Gastroesophageal sphincter (tissue), 4 donors: Measurements from ENCODE around the gene TADA2B. TPM values are rescaled to one million over a fixed set of nuclear protein-coding genes. Genes with fewer than 3 reads are reported as not detected.
A peak's percentile ranks its signal among the peaks of the same experiment; 100 is the strongest.

ENCODE experiments used
- ATAC-seq: fragments of 150-250 bp; one replicate; pipeline ENCODE4 v1.9.1; 2016; ENCODE audit warnings: mild to moderate bottlenecking, moderate library complexity
- H3K27ac ChIP-seq, 4 donors: fragments of 200-600 bp; sonication (generic) in 3 of 4; 1 replicate in 3 of 4; 2 replicates in 1 of 4; pipeline ENCODE4 v1.5.1; 2016 to 2019
- H3K27me3 ChIP-seq: fragments of 200-600 bp; sonication (generic); one replicate; pipeline ENCODE4 v1.5.1; 2019
- H3K36me3 ChIP-seq, 2 donors: fragments of 200-600 bp; sonication (generic); one replicate each; pipeline ENCODE4 v1.5.1; 2019; ENCODE audit warnings: control low read depth in 1 of 2
- H3K4me1 ChIP-seq, 3 donors: fragments of 200-600 bp; sonication (generic); 1 replicate in 2 of 3; 2 replicates in 1 of 3; pipeline ENCODE4 v1.5.1; 2016 to 2019; ENCODE audit warnings: control low read depth in 2 of 3
- H3K4me3 ChIP-seq, 2 donors: fragments of 200-600 bp; sonication (generic); one replicate each; pipeline ENCODE4 v1.5.1; 2019; ENCODE audit warnings: mild to moderate bottlenecking in 1 of 2, moderate library complexity in 1 of 2
- H3K9me3 ChIP-seq, 3 donors: fragments of 200-600 bp; sonication (generic); one replicate each; pipeline ENCODE4 v1.5.1; 2017 to 2019; ENCODE audit warnings: control low read depth in 2 of 3
- EP300 ChIP-seq: sonication (generic); formaldehyde crosslinking; IDR thresholded peaks from one replicate; pipeline ENCODE4 v1.6.1; 2017; ENCODE audit warnings: antibody characterized with exemption, mild to moderate bottlenecking
- POLR2A ChIP-seq, 2 donors: fragments of 450-650 bp; IDR thresholded peaks; one replicate each; pipeline ENCODE4 v1.6.1; 2017; ENCODE audit warnings: antibody characterized with exemption in 2 of 2, mild to moderate bottlenecking in 2 of 2, moderate library complexity in 1 of 2
- POLR2AphosphoS5 ChIP-seq: sonication (generic); formaldehyde crosslinking; IDR thresholded peaks from one replicate; pipeline ENCODE4 v1.6.1; 2017; ENCODE audit warnings: antibody characterized with exemption
- WGBS, 2 donors: methylation state at CpG; one replicate each; pipeline ENCODE4 v1.1.5; 2018; ENCODE audit warnings: low coverage in 1 of 2; 5-methylcytosine and 5-hydroxymethylcytosine counted together
- total RNA-seq, 4 donors: library from RNA; depleted of rRNA; stranded (reverse); fragments of >200 nt; gene quantifications; one replicate each; pipeline ENCODE4 v1.1.0, GENCODE V29; 2016
- TF ChIP-seq, protein P1 (sequence below), 4 experiments: fragments of 200-600 bp in 2 of 4; fragments of 450-650 bp in 2 of 4; sonication (generic) in 1 of 4; IDR thresholded peaks; one replicate each; pipeline ENCODE4 v1.5.1; 2017 to 2019; ENCODE audit warnings: antibody characterized with exemption in 4 of 4, mild to moderate bottlenecking in 2 of 4, moderate library complexity in 2 of 4

The TADA2B gene
- total RNA-seq = 10 to 100 TPM; 20.5 to 37.3 (median 28.1) TPM

GRCh38 chr4:7043284-7044136 lies at the start of gene TADA2B:
TSS of gene TADA2B (plus strand) at chr4:7043372. CDS start at chr4:7043580, 208 bp downstream.
- peak; percentile 19 for ATAC-seq
- no peaks in the 10 kb centered on the region for H3K9me3 ChIP-seq
- H3K4me3 ChIP-seq = peak within 1 kb of the TSS; percentile 70 to 88
- WGBS, 2 donors = no CpG with 5 or more reads among the region's 119 CpGs
- H3K4me1 ChIP-seq = peaks cover 0 to 58% (median 29%) of the 10 kb centered on the region in 3 donors
- H3K36me3 ChIP-seq = no peaks in the 10 kb centered on the region
- TF ChIP-seq POLR2A (IDR thresholded peaks at IDR 0.05) = peak; percentile 3 to 6
- no peak for TF ChIP-seq EP300
- TF ChIP-seq, protein P1, sequence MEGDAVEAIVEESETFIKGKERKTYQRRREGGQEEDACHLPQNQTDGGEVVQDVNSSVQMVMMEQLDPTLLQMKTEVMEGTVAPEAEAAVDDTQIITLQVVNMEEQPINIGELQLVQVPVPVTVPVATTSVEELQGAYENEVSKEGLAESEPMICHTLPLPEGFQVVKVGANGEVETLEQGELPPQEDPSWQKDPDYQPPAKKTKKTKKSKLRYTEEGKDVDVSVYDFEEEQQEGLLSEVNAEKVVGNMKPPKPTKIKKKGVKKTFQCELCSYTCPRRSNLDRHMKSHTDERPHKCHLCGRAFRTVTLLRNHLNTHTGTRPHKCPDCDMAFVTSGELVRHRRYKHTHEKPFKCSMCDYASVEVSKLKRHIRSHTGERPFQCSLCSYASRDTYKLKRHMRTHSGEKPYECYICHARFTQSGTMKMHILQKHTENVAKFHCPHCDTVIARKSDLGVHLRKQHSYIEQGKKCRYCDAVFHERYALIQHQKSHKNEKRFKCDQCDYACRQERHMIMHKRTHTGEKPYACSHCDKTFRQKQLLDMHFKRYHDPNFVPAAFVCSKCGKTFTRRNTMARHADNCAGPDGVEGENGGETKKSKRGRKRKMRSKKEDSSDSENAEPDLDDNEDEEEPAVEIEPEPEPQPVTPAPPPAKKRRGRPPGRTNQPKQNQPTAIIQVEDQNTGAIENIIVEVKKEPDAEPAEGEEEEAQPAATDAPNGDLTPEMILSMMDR (IDR thresholded peaks at IDR 0.05) = peak in 1 of 4 experiments; percentile 8
- H3K27me3 ChIP-seq = no peaks in the 10 kb centered on the region
- peak within 1 kb of the TSS; percentile 62 to 94 (median 91) for H3K27ac ChIP-seq

GRCh38 chr4:6996481-6996880 lies 46.7 kb upstream of the TADA2B start:
- no peaks in the 10 kb centered on the region for H3K9me3 ChIP-seq
- H3K4me1 ChIP-seq = peaks cover 0 to 14% (median 7%) of the 10 kb centered on the region in 3 donors
- H3K4me3 ChIP-seq = no peak overlapping the region
- H3K27ac ChIP-seq = no peak overlapping the region
- WGBS, 2 donors = 88 to 91% methylated on average over 7 to 9 of the region's 12 CpGs
- TF ChIP-seq EP300 (no peak), POLR2A (IDR thresholded peaks at IDR 0.05) (no peak), POLR2AphosphoS5 (no peak)
- TF ChIP-seq, protein P1 (IDR thresholded peaks at IDR 0.05) = no peak
- H3K27me3 ChIP-seq = no peaks in the 10 kb centered on the region
- no peak for ATAC-seq
- peaks cover 0 to 83% of the 10 kb centered on the region in 2 donors for H3K36me3 ChIP-seq

GRCh38 chr4:6999172-7000086 lies 43.7 kb upstream of the TADA2B start:
- peaks cover 0 to 100% of the 10 kb centered on the region in 2 donors for H3K36me3 ChIP-seq
- ATAC-seq = no peak
- TF ChIP-seq, protein P1 (IDR thresholded peaks at IDR 0.05) = no peak
- TF ChIP-seq EP300 (no peak), POLR2A (IDR thresholded peaks at IDR 0.05) (no peak), POLR2AphosphoS5 (no peak)
- whole genome bisulfite sequencing, 2 donors = 75 to 93% methylated on average over 5 to 6 of the region's 14 CpGs
- H3K4me3 ChIP-seq = no peak overlapping the region
- H3K4me1 ChIP-seq = no peaks in the 10 kb centered on the region
- H3K27ac ChIP-seq = no peak overlapping the region
- no peaks in the 10 kb centered on the region for H3K9me3 ChIP-seq
- no peaks in the 10 kb centered on the region for H3K27me3 ChIP-seq

DNA sequence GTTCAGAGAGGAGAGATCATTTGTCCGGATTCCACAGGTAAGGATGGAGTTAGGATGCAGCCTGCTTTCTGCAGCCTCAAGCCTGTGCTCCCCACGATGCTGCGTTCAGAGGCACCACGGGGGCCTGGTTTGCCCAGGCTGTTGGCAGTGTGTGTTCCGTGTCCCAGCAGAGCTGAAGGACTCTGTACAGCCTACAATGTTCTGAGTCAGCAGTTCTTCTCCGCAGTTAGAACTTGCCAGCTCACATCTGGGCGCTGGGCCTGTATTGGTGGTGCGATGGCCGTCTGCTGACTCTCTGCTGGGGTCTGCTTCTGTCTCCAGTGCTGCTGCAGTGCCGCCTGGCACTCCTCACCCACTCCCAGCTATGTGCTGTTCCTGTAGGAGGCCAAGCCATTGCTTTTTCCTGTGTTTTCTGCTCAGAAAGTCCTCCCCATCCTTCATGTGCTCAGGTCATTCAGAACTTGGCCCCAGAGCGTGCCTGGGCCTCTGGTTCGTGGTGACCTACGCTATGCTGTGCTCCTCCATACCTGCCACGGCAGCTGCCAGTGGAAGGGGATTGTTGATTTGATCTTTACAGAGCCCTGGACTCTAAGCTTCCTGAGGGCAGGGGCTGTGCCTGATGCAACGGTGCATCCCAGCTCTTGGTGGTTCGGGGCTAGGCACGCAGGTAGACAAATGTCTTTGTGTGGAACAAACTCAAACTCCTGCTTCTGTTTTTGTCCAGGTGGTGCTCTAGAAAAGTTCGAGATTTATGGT lies 42.6 kb upstream of the TADA2B start:
- TF ChIP-seq EP300 = no peak
- no peak for TF ChIP-seq POLR2AphosphoS5
- TF ChIP-seq, protein P1 (IDR thresholded peaks at IDR 0.05) = no peak
- TF ChIP-seq POLR2A (IDR thresholded peaks at IDR 0.05) = no peak
- no peak overlapping the region for H3K4me3 ChIP-seq
- no peaks in the 10 kb centered on the region for H3K27me3 ChIP-seq
- H3K27ac ChIP-seq = no peak overlapping the region
- no peaks in the 10 kb centered on the region for H3K9me3 ChIP-seq
- H3K36me3 ChIP-seq = peaks cover 0 to 100% of the 10 kb centered on the region in 2 donors
- ATAC-seq = no peak
- H3K4me1 ChIP-seq = no peaks in the 10 kb centered on the region
- WGBS, 2 donors = 74 to 84% methylated on average over 4 to 7 of the region's 18 CpGs
